Astrocyte (in vitro differentiated cells and primary cell): ENCODE data around the gene PLK3. TPM values are rescaled to one million over a fixed set of nuclear protein-coding genes. Genes with fewer than 3 reads are reported as not detected.

ENCODE experiments used
- DNase-seq: peaks from one replicate; pipeline ENCODE4 v3.0.0-alpha.2; 2010; ENCODE audit warnings: low read depth
- FAIRE-seq: peaks from 2 replicates; lab custom pipeline; 2011; peaks lifted over from hg19 to GRCh38; lab: Jason Lieb, UNC
- H2AFZ ChIP-seq: 2 replicates; pipeline ENCODE4 v1.6.0; 2012; ENCODE audit warnings: low read depth, low read length, inconsistent platforms
- H3K27ac ChIP-seq: 2 replicates; pipeline ENCODE4 v1.5.1; 2011; ENCODE audit warnings: low read depth, low read length, inconsistent platforms
- H3K27me3 ChIP-seq: 2 replicates; pipeline ENCODE4 v1.6.0; 2011; ENCODE audit warnings: low read length, inconsistent platforms; ENCODE audit not compliant: insufficient read depth
- H3K36me3 ChIP-seq: 2 replicates; pipeline ENCODE4 v1.5.1; 2011; ENCODE audit warnings: low read length, inconsistent platforms; ENCODE audit not compliant: insufficient read depth
- H3K4me1 ChIP-seq: 2 replicates; pipeline ENCODE4 v1.5.1; 2011; ENCODE audit warnings: low read length, inconsistent platforms; ENCODE audit not compliant: insufficient read depth
- H3K4me2 ChIP-seq: 2 replicates; pipeline ENCODE4 v1.6.0; 2012; ENCODE audit warnings: low read length, inconsistent platforms
- H3K4me3 ChIP-seq: 2 replicates; pipeline ENCODE4 v1.5.1; 2011; ENCODE audit warnings: low read depth, mild to moderate bottlenecking, low read length, inconsistent platforms; ENCODE audit not compliant: insufficient read depth
- H3K79me2 ChIP-seq: 2 replicates; pipeline ENCODE4 v1.6.0; 2012; ENCODE audit warnings: mild to moderate bottlenecking, low read length, inconsistent platforms; ENCODE audit not compliant: insufficient read depth
- H3K9ac ChIP-seq: 2 replicates; pipeline ENCODE4 v1.6.0; 2012; ENCODE audit warnings: mild to moderate bottlenecking, low read length, inconsistent platforms
- H3K9me3 ChIP-seq: 2 replicates; pipeline ENCODE4 v1.5.1; 2012; ENCODE audit warnings: low read depth, mild to moderate bottlenecking, low read length, inconsistent platforms; ENCODE audit not compliant: insufficient read depth
- H4K20me1 ChIP-seq: 2 replicates; pipeline ENCODE4 v1.6.0; 2012; ENCODE audit warnings: low read length, inconsistent platforms; ENCODE audit not compliant: insufficient read depth
- H3K27ac Mint-ChIP-seq: one replicate; pipeline ENCODE4 v1.8.0; 2021; ENCODE audit warnings: mild to moderate bottlenecking, mixed read lengths; ENCODE audit not compliant: unreplicated experiment
- H3K27me3 Mint-ChIP-seq: one replicate; pipeline ENCODE4 v1.8.0; 2021; ENCODE audit warnings: low read depth, mixed read lengths; ENCODE audit not compliant: unreplicated experiment
- H3K36me3 Mint-ChIP-seq: one replicate; pipeline ENCODE4 v1.8.0; 2021; ENCODE audit warnings: low read depth, mixed read lengths; ENCODE audit not compliant: unreplicated experiment
- H3K4me1 Mint-ChIP-seq: one replicate; pipeline ENCODE4 v1.8.0; 2021; ENCODE audit warnings: low read depth, mixed read lengths; ENCODE audit not compliant: unreplicated experiment
- H3K4me3 Mint-ChIP-seq: one replicate; pipeline ENCODE4 v1.8.0; 2021; ENCODE audit warnings: mild to moderate bottlenecking, moderate library complexity, mixed read lengths; ENCODE audit not compliant: unreplicated experiment
- H3K9me3 Mint-ChIP-seq: one replicate; pipeline ENCODE4 v1.8.0; 2021; ENCODE audit warnings: mild to moderate bottlenecking, mixed read lengths; ENCODE audit not compliant: unreplicated experiment
- EZH2 ChIP-seq: IDR thresholded peaks from 2 replicates; pipeline ENCODE4 v1.6.1; 2012; ENCODE audit warnings: mild to moderate bottlenecking, low read length, inconsistent platforms; ENCODE audit not compliant: insufficient read depth
- total RNA-seq: library from RNA; stranded (reverse); gene quantifications from 2 replicates; pipeline ENCODE4 v1.2.1, GENCODE V29; 2021
- TF ChIP-seq, protein P1 (sequence below): IDR thresholded peaks from 2 replicates; pipeline ENCODE4 v1.5.1; 2011; ENCODE audit warnings: low read depth, mild to moderate bottlenecking, inconsistent platforms, low read length, moderate library complexity; ENCODE audit not compliant: insufficient read depth

The PLK3 gene
- total RNA-seq, 1 donor from 2014 or later, result 66.4 TPM

DNA sequence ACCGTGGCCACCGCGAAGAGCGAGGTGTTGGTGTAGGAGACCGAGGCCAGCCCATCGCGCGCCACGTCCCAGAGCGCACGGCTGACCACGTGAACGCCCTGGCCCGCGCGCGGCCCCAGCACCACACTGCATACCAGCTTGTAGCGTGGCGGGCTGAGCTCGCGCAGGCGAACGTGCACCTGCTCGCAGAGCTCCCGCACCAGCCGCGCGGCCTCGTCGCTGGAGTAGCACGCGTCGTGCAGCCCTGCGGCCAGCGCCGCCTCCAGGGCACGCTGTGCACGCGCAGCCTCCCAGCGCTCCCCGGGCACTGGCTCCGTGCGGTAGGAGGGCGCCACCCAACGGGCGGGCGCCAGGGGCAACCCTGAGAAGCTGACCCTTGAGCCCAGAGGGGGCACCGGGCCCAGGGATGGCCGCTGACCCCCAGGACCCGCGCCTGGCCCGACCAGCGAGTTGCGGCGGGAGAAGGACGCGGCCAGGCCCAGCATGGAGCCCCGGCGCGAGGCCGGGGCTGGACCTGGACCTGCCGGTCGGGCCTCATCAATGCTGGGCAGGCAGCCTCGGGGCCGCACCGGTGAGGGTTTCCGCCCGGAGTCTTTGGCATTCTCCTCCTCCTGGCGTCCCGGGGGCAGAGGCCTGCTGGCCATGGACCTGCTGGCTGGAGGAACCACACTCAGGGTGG, 6.0 kb downstream of the PLK3 start:
- DNase-seq, result no peak
- peaks cover 69% of the 10 kb centered on the region for H3K79me2 ChIP-seq
- H3K4me1 Mint-ChIP-seq, result peaks cover 61% of the 10 kb centered on the region
- no peaks in the 10 kb centered on the region for H3K9me3 Mint-ChIP-seq
- peaks cover 26% of the 10 kb centered on the region for H3K36me3 Mint-ChIP-seq
- H3K27me3 Mint-ChIP-seq, result no peaks in the 10 kb centered on the region
- no peak overlapping the region for H2AFZ ChIP-seq
- peak overlapping the region; percentile 98 for H3K9ac ChIP-seq
- no peaks in the 10 kb centered on the region for H3K27me3 ChIP-seq
- H3K4me3 ChIP-seq, result peak overlapping the region; percentile 2
- no peak overlapping the region for H3K27ac Mint-ChIP-seq
- H3K4me2 ChIP-seq, result peak overlapping the region; percentile 86
- no peak for FAIRE-seq
- H3K4me3 Mint-ChIP-seq, result no peak overlapping the region
- TF ChIP-seq EZH2, result no peak
- TF ChIP-seq, protein P1, sequence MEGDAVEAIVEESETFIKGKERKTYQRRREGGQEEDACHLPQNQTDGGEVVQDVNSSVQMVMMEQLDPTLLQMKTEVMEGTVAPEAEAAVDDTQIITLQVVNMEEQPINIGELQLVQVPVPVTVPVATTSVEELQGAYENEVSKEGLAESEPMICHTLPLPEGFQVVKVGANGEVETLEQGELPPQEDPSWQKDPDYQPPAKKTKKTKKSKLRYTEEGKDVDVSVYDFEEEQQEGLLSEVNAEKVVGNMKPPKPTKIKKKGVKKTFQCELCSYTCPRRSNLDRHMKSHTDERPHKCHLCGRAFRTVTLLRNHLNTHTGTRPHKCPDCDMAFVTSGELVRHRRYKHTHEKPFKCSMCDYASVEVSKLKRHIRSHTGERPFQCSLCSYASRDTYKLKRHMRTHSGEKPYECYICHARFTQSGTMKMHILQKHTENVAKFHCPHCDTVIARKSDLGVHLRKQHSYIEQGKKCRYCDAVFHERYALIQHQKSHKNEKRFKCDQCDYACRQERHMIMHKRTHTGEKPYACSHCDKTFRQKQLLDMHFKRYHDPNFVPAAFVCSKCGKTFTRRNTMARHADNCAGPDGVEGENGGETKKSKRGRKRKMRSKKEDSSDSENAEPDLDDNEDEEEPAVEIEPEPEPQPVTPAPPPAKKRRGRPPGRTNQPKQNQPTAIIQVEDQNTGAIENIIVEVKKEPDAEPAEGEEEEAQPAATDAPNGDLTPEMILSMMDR, result no peak
- H3K36me3 ChIP-seq, result peaks cover 40% of the 10 kb centered on the region
- H3K9me3 ChIP-seq, result no peaks in the 10 kb centered on the region
- H3K4me1 ChIP-seq, result peaks cover 78% of the 10 kb centered on the region
- peak overlapping the region; percentile 100 for H3K27ac ChIP-seq
- peaks cover 42% of the 10 kb centered on the region for H4K20me1 ChIP-seq

DNA sequence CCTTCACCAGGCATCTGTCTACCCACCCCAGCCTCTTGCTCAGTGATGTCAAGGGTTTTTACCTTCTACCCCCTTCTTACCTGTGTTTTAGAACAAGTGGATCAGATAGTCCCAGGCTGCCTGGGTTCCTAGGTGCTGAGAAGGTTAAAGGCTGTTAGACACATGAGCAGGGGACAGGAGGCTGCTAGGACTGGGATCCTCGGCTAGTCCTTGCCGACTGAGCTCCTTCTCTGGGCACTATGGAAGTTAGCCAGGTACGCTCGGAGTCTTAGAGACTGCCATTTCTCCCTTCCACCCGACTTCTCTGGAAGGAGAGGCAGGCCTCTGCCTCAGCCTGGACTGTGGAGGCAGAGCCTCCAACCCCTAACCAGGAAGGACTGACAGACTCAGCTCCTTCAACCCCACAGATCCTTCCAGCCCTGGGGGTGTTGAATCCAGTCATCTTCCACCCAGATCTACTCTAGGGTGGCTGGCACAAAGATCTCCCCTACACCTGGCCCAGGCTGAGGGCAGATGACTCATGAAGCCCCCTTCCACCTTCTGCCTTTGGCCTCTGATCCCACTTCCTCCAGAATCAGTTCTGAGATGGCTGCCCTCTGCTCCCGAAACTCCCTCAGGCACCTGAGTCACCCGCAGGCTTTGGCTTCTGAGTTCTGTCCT, 6.7 kb downstream of the PLK3 start, which contains the start of gene DYNLT4:
Gene DYNLT4 (minus strand): TSS at position 648 of the 660 bp plus-strand sequence. CDS start 683 bp downstream, outside the sequence.
- FAIRE-seq (no peak), DNase-seq (no peak)
- H3K27ac ChIP-seq, result peak within 1 kb of the TSS; percentile 100
- H3K4me1 ChIP-seq, result peaks cover 84% of the 10 kb centered on the region
- H3K9ac ChIP-seq, result peak within 1 kb of the TSS; percentile 98
- H3K27me3 Mint-ChIP-seq, result no peaks in the 10 kb centered on the region
- peak within 1 kb of the TSS; percentile 79 for H3K4me3 Mint-ChIP-seq
- peak within 1 kb of the TSS; percentile 2 for H2AFZ ChIP-seq
- H3K79me2 ChIP-seq, result peaks cover 64% of the 10 kb centered on the region
- H4K20me1 ChIP-seq, result peaks cover 38% of the 10 kb centered on the region
- H3K4me1 Mint-ChIP-seq, result peaks cover 66% of the 10 kb centered on the region
- no peaks in the 10 kb centered on the region for H3K9me3 ChIP-seq
- H3K36me3 Mint-ChIP-seq, result peaks cover 24% of the 10 kb centered on the region
- peak within 1 kb of the TSS; percentile 53 for H3K4me3 ChIP-seq
- TF ChIP-seq, protein P1, result no peak
- no peak for TF ChIP-seq EZH2
- no peaks in the 10 kb centered on the region for H3K9me3 Mint-ChIP-seq
- peak within 1 kb of the TSS; percentile 86 for H3K4me2 ChIP-seq
- no peaks in the 10 kb centered on the region for H3K27me3 ChIP-seq
- H3K36me3 ChIP-seq, result peaks cover 40% of the 10 kb centered on the region
- H3K27ac Mint-ChIP-seq, result peak within 1 kb of the TSS; percentile 99
